ENCODE measurements around the gene MPZL1. TPM values are rescaled to one million over a fixed set of nuclear protein-coding genes. Genes with fewer than 3 reads are reported as not detected.

The MPZL1 gene
- total and polyA plus RNA-seq, 2 of the 8 experiments (the other 6 are each of a cell fraction or from before 2014, with no cell fraction given) = 37.8 to 120 TPM

- H3K79me1 ChIP-seq (ENCODE audit: low read depth, low read length) = no peaks in the 10 kb centered on the region
- H3K9me3 ChIP-seq (ENCODE audit: insufficient read depth in 2 of 2, low read depth in 1 of 2, low read length in 1 of 2) = 0 out of 4 replicates have a peak, but pooled peaks cover 0 to 2% of the 10 kb centered on the region in 2 experiments
- no peaks in the 10 kb centered on the region for H3K79me2 ChIP-seq (ENCODE audit: control insufficient read depth in 1 of 2, insufficient read depth in 2 of 2, low read length in 2 of 2)
- H3K4me1 ChIP-seq (replicated peaks in 1 of 4; ENCODE audit: control insufficient read depth in 3 of 4, insufficient read depth in 4 of 4, low read length in 3 of 4) = no peaks in the 10 kb centered on the region
- H3K4me3 ChIP-seq (ENCODE audit: extremely low read depth in 1 of 4, insufficient read depth in 2 of 4, low read depth in 3 of 4, low read length in 4 of 4) = no peak overlapping the region
- DNase-seq (ENCODE audit: low read depth in 1 of 2, low spot score in 2 of 2) = no peak
- H3K23ac ChIP-seq (ENCODE audit: insufficient read length) = no peak overlapping the region
- H3K9ac ChIP-seq (replicated peaks in 1 of 4; ENCODE audit: extremely low read depth in 1 of 4, low read depth in 3 of 4, low read length in 3 of 4) = no peak overlapping the region
- no peaks in the 10 kb centered on the region; a peak in 1 of 7 replicates for H3K27me3 ChIP-seq (replicated peaks in 1 of 4; ENCODE audit: control insufficient read depth in 3 of 4, extremely low read depth in 1 of 4, insufficient read depth in 3 of 4, low read length in 3 of 4)
- H3K18ac ChIP-seq (ENCODE audit: extremely low read depth, low read length) = no peak overlapping the region
- H2AK5ac ChIP-seq (ENCODE audit: low read depth, low read length) = no peak overlapping the region
- H3K14ac ChIP-seq (ENCODE audit: insufficient read length) = no peak overlapping the region
- no peak overlapping the region for H4K91ac ChIP-seq (replicated peaks; ENCODE audit: insufficient read length, low read length)
- no peak overlapping the region for H2BK120ac ChIP-seq (replicated peaks; ENCODE audit: low read depth, low read length)
- no peaks in the 10 kb centered on the region for H4K20me1 ChIP-seq (replicated peaks in 1 of 2; ENCODE audit: control insufficient read depth in 1 of 2, insufficient read depth in 2 of 2, low read length in 2 of 2)
- no peak overlapping the region for H2BK15ac ChIP-seq (ENCODE audit: low read length)
- no peak overlapping the region for H2AFZ ChIP-seq (ENCODE audit: low read length)
- H3K36me3 ChIP-seq (ENCODE audit: control insufficient read depth in 2 of 4, insufficient read depth in 4 of 4, low read length in 3 of 4) = no peaks in the 10 kb centered on the region; a peak in 1 of 8 replicates
- no peak overlapping the region for H3K27ac ChIP-seq (ENCODE audit: low read depth, low read length)
- no peak overlapping the region for H3K56ac ChIP-seq (replicated peaks; ENCODE audit: insufficient read length, low read depth, low read length)
- ChIA-PET POLR2A (ENCODE audit: partially characterized antibody) (no interaction called here), CTCF (ENCODE audit: partially characterized antibody) (interaction anchor here (1.3 kb wide), 1 partner anchor 270 kb away, joined by 3 read pairs; no protein-coding TSS in a partner anchor)
- no peak overlapping the region for H3K4ac ChIP-seq (replicated peaks; ENCODE audit: insufficient read length, low read depth, low read length)
- H4K8ac ChIP-seq (ENCODE audit: extremely low read depth, insufficient read depth, low read length) = no peak overlapping the region
- no peak overlapping the region for H2BK12ac ChIP-seq (ENCODE audit: low read depth, low read length)
- H4K5ac ChIP-seq (ENCODE audit: insufficient read length, low read depth, low read length) = no peak overlapping the region
- FAIRE-seq = peak; percentile 7
- H3K23me2 ChIP-seq (ENCODE audit: low read depth, low read length) = no peaks in the 10 kb centered on the region
- no peak overlapping the region for H2BK5ac ChIP-seq (ENCODE audit: low read depth, low read length)
- TF ChIP-seq BRCA1 (IDR thresholded peaks at IDR 0.05; ENCODE audit: low read depth, low read length) (no peak), POU5F1 (IDR thresholded peaks at IDR 0.05; ENCODE audit: low read depth, low read length) (no peak), SUZ12 (IDR thresholded peaks at IDR 0.05; ENCODE audit: low read length) (no peak), CEBPB (IDR thresholded peaks at IDR 0.05; ENCODE audit: low read depth, low read length) (no peak), RXRA (IDR thresholded peaks at IDR 0.05; ENCODE audit: insufficient read depth, low read depth, low read length) (no peak), RBBP5 (IDR thresholded peaks at IDR 0.05; ENCODE audit: borderline replicate concordance, low read depth, low read length) (no peak), KDM1A (IDR thresholded peaks at IDR 0.05; ENCODE audit: borderline replicate concordance, low read length) (no peak)
- no peak overlapping the region for H3K4me2 ChIP-seq (ENCODE audit: insufficient read depth in 1 of 2, low read depth in 2 of 2, low read length in 2 of 2)
- H2BK20ac ChIP-seq (ENCODE audit: low read length) = no peak overlapping the region
Measured at GRCh38 chr1:167812972-167813371, 91.2 kb downstream of the MPZL1 start.
